Smooth muscle cell of the umbilical artery (primary cell): ENCODE results near the gene TTC39A. TPM values are rescaled to one million over a fixed set of nuclear protein-coding genes. Genes with fewer than 3 reads are reported as not detected.

Experiments
- total RNA-seq: library from RNA; depleted of rRNA; stranded (reverse); fragments of >200 nt; gene quantifications from 2 replicates; pipeline ENCODE4 v1.2.3, GENCODE V29; 2014

Gene TTC39A
- total RNA-seq = 0.30 and 0.51 TPM in 2 replicates

DNA sequence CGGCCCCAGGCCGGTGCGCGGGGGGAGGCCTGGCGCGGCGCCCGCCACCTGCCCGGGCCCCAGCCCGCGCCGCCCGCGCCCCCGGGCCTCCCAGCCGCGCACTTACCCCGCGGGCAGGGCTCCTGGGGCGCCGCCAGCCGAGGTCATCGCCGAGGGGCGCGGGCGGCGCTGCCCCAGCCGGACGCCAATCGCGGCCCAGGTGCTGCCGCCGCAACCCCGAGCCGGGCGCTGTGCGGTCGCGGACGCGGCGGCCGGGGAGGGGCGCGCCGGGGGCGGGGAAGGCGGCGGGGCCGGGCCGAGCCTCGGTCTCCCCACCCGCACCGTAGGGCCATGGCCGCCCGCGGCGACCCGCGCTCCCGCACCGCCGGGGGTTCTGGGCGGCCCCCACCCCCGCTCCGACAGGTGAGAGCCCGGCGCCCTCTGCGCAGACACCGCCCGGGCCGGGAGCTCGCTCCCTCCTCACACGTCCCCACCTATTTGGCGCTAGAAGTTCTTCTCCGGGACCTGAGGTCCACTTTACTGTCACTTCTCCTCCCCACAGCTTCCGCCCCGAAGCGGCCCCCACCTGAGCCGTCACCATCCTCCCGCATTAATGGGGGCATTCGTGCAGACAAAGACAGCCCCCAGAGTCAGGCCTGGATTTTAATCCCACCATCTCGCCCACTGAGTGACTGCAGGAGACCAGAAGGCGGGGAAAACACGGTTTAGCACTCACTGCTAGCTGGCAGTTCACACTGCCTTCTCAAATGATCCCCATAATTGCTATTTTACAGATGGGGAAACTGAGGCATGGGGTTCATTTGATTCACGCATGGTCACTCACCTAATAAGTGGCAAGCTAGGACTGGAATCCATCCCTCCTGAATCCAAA is at the start of gene TTC39A:
TSS of gene TTC39A (minus strand) at position 232 of the 871 bp plus-strand sequence. CDS start at position 147, 85 bp downstream.

Other genes starting within 250 kb of the TTC39A start
- not detected in 2 replicates for gene C1orf185, start 228.3 kb downstream of the TTC39A start, total RNA-seq
- 91.8 and 104 TPM in 2 replicates for gene RNF11, start 94.3 kb downstream of the TTC39A start, total RNA-seq
- gene EPS15, start 188.7 kb upstream of the TTC39A start, total RNA-seq = 52.3 and 57.3 TPM in 2 replicates